Muscle layer of duodenum (tissue), 2 donors: ENCODE results near the gene INSYN1.
"Not testable (repeated sequence)": the region's sequence is repeated elsewhere in the genome, so short reads cannot be mapped to it uniquely, and the experiment has no call there.

Experiments
- H3K27ac ChIP-seq: one replicate; pipeline ENCODE4 v1.7.0; 2013; ENCODE audit warnings: mild to moderate bottlenecking, low read length
- H3K27me3 ChIP-seq: one replicate; pipeline ENCODE4 v1.7.0; 2013; ENCODE audit warnings: low read depth, mild to moderate bottlenecking, control low read depth, low read length
- H3K36me3 ChIP-seq, 2 donors: one replicate each; pipeline ENCODE4 v1.7.0; 2013; ENCODE audit warnings: low read length in 2 of 2, control low read depth in 1 of 2, mild to moderate bottlenecking in 1 of 2; ENCODE audit not compliant: insufficient read depth in 2 of 2, control insufficient read depth in 1 of 2
- H3K4me1 ChIP-seq, 2 donors: one replicate each; pipeline ENCODE4 v1.7.0; 2013; ENCODE audit warnings: low read length in 2 of 2, mild to moderate bottlenecking in 2 of 2, control low read depth in 1 of 2, moderate library complexity in 1 of 2; ENCODE audit not compliant: insufficient read depth in 2 of 2, control insufficient read depth in 1 of 2
- H3K4me3 ChIP-seq, 2 donors: one replicate each; pipeline ENCODE4 v1.7.0; 2013; ENCODE audit warnings: low read length in 2 of 2, low read depth in 1 of 2, mild to moderate bottlenecking in 1 of 2
- H3K9me3 ChIP-seq, 2 donors: one replicate each; pipeline ENCODE4 v1.7.0; 2013; ENCODE audit warnings: low read length in 2 of 2, control low read depth in 1 of 2, mild to moderate bottlenecking in 1 of 2; ENCODE audit not compliant: control insufficient read depth in 1 of 2
- donor health status: healthy.

The INSYN1 gene

DNA sequence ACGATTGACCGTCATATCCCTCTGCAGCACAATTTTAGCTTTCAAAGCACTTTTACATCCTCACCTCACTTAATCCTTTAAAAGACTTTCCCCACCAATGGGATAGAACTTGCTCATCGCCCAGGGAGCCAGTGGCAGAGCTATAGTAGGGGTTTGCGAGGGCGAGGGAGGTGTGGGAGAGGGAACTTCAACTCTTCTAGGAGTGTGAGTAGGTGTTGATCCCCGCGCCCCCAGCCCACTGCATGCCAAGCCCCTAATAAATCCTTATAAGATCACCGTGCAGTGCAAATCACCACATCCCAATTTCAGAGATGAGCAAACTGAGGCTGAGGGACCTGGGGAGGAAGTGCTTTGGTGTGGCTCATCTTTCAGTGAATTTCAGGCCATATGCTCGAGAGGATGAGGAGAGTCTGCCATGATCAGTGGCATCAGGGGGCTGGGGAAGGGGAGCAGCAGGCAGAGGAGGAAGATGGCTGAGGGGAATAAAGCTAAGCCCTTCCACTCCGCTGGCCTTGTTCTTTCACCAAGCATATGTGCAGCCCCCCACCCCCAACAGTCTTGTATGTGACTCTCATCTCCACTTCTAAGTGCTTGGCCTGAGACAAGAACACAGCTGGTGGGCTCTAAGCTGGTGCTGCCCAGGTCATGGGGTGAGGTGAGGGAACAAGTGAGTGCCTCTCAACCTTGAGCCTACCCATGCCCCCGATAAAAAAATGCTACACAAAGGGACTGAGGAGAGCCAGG lies 5.1 kb downstream of the INSYN1 start:
- no peaks in the 10 kb centered on the region for H3K9me3 ChIP-seq
- no peaks in the 10 kb centered on the region for H3K27me3 ChIP-seq
- no peaks in the 10 kb centered on the region for H3K36me3 ChIP-seq
- H3K4me1 ChIP-seq: peaks cover 0 to 19% of the 10 kb centered on the region in 2 donors
- H3K27ac ChIP-seq: no peak overlapping the region
- H3K4me3 ChIP-seq: no peak overlapping the region

DNA sequence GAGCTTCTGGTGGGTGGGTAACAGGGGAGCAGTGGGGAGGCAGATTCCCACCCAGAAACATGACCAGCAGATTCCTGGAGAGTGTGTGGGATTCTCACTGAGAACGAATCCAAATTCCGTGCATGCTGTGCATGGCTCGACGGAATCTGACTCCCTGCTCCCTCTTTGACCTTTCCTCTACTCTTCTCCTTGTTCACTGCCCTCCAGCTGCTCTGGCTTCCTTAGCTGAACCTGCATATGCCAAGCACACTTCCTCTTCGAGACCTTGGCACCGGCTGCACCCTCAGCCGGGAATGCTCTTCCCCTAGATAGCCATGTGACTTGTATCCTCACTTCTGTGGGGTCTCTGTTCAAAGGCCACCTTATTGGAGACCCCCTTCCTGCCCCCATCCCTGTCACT lies 6.3 kb downstream of the INSYN1 start:
- no peaks in the 10 kb centered on the region for H3K36me3 ChIP-seq
- H3K4me3 ChIP-seq: no peak overlapping the region
- peaks cover 0 to 16% of the 10 kb centered on the region in 2 donors for H3K4me1 ChIP-seq
- no peaks in the 10 kb centered on the region for H3K27me3 ChIP-seq
- H3K27ac ChIP-seq: no peak overlapping the region
- H3K9me3 ChIP-seq: no peaks in the 10 kb centered on the region

DNA sequence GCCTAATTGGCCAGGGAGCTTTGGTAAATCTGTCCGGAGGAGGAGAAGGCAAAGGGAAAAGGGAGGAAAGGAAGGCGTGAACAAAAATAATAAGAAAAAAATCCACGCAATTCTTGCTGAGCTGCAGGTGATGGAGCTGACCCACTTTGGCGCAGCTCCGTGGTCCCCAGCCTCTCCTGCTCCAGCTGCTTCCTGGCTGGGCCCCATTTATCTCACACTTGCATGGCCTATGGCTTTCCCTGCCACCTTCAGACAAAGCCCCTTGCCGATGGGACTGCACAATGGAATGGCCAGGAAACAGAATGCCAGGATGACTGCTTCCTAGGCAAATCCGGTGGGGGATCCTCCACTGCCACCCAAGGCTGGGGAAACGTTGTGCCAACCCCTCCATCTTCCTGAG lies 6.9 kb downstream of the INSYN1 start:
- Histone ChIP-seq H3K4me1 (peaks cover 0 to 14% of the 10 kb centered on the region in 2 donors), H3K9me3 (no peaks in the 10 kb centered on the region), H3K4me3 (no peak overlapping the region), H3K27ac (no peak overlapping the region), H3K27me3 (no peaks in the 10 kb centered on the region), H3K36me3 (no peaks in the 10 kb centered on the region)

DNA sequence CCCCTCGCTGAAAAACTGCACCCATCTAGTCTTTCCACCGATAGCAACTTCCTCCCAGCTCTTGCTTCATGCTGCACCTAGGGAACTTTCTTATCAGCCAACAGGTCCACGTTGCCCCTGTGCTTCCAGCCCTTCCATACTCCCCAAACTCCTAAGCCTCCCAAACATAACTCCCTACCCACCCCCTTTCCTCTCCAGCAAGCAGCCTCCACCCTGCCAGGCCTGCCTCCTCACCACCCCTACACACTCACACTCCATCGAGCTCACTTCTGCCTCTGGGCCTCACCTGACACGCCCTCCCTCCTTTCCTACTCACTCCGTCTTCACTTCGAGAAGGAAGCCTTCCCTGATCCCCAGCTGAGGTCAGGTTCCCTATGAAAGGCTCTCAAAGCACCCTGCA lies 8.1 kb downstream of the INSYN1 start:
- no peaks in the 10 kb centered on the region for H3K27me3 ChIP-seq
- peaks cover 0 to 2% of the 10 kb centered on the region in 2 donors for H3K36me3 ChIP-seq
- H3K27ac ChIP-seq: no peak overlapping the region
- no peaks in the 10 kb centered on the region for H3K9me3 ChIP-seq
- no peak overlapping the region for H3K4me3 ChIP-seq
- peaks cover 0 to 8% of the 10 kb centered on the region in 2 donors for H3K4me1 ChIP-seq

DNA sequence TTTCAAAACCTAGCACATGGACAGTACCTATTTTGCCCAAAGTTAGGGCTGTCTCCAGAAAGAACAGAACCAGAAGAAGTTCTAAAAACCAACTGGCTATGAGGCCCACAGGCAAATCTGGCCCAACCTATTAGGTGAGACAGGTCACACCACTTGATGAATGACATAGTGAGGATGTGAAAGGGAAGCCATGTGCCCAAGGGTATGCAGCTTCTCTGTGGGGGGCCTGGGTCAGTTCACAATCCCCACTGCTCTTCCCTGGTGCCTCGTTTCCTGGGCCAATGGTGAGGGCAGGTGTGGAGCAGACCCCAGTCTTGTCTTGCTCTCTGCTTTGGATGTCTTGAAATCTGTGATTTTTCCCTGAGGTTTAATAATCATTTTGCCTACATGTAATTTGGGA lies 8.9 kb downstream of the INSYN1 start:
- peaks cover 0 to 4% of the 10 kb centered on the region in 2 donors for H3K36me3 ChIP-seq
- H3K27ac ChIP-seq: no peak overlapping the region

DNA sequence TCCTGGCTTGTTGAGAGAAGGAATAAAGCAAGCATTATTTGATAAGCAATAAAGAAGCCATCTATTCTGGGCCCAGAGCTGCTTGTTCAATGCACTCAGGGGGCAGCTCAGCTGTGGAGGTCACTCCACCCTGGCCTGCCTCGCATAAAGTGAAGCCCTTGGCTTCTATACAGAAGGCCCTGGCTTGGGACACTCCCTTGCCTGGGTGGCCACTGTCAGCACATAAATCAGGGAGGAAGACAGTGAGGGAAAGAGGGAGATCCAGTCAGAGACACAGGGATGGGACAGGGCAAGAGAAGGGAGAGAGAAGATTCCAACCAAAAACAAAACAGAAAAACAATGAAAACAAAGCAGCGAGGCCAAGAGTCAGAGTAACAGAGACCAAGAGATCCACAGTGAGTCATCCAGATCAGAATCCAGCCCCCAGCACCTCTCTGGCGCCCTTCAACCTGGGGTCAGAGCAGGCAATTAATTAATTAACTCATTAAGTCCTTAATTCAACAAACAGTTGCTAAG lies 11.8 kb downstream of the INSYN1 start:
- H3K27me3 ChIP-seq: no peaks in the 10 kb centered on the region
- H3K27ac ChIP-seq: no peak overlapping the region
- H3K9me3 ChIP-seq: no peaks in the 10 kb centered on the region
- peaks cover 0 to 8% of the 10 kb centered on the region in 2 donors for H3K4me1 ChIP-seq
- H3K36me3 ChIP-seq: peaks cover 0 to 4% of the 10 kb centered on the region in 2 donors
- H3K4me3 ChIP-seq: no peak overlapping the region

More for the DNA sequence above, 8.9 kb downstream of the INSYN1 start:
- H3K4me3 ChIP-seq: no peak overlapping the region
- H3K27me3 ChIP-seq: no peaks in the 10 kb centered on the region
- no peaks in the 10 kb centered on the region for H3K9me3 ChIP-seq
- H3K4me1 ChIP-seq: peaks cover 0 to 8% of the 10 kb centered on the region in 2 donors

DNA sequence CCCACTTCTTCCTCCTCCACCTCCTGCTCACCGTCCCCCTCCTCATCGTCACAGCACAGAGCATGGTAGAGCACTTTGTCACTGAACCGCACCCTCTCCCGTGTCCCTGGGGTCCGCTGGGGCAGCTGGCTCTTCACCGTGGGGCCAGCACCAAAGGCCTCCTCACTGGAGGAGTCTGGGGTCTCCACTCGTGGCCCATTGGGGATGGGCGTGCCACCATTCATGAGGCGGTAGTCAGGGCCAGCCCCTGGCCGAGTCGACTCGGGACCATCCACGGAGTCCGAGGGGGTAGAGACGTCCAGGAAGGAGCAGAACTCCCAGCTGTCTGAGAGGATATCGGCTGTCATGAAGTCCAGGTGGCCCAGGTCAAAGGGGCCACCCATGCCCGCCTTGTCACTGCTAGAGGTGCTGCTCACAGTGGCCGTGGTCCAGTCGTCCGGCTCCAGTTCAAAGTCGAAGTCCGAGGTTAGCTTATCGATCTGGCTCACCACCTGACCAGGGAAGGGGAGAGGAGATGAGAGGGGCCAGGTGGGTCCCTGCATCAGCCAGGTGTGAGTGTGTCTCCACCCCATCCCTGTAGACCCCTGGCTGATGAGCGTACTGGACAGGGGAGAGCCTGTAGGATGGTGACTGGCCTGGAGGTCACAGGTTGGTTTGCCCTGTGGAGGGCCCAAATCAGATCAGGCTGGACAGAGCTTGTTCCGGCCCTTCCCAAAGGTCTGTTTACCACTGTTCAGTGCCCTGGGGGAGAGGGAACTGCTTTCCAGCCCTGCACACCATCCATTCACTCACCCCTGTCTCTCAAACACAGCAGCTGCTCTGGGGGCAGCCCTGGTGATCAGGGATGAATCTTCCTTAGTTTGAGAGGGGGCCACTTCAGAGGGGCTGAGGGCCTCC lies 12.8 kb downstream of the INSYN1 start:
- Histone ChIP-seq H3K27ac (no peak overlapping the region), H3K4me1 (peaks cover 0 to 8% of the 10 kb centered on the region in 2 donors), H3K9me3 (no peaks in the 10 kb centered on the region), H3K36me3 (peaks cover 0 to 4% of the 10 kb centered on the region in 2 donors), H3K4me3 (no peak overlapping the region), H3K27me3 (no peaks in the 10 kb centered on the region)

DNA sequence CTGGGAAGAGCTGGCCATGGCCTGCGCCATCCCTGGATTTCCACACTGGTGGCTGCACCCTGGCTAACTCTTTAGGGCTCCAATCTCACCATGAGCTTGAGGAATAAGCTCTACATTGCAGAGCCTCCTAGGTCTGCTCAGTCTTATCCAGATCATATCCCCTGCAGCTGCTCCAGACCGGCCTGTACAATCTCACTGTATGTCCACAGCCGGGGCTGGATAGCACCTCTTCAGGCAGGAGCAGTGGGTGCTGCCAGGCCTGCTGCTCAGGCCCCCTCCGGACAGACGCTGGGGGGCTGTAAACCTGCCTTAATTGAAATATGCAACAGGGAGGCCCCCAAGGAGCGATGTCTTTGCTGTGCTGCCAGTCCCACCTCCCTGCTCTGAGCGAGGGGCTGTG lies 15.6 kb downstream of the INSYN1 start:
- H3K4me3 ChIP-seq: no peak overlapping the region
- H3K9me3 ChIP-seq: no peaks in the 10 kb centered on the region
- no peaks in the 10 kb centered on the region for H3K27me3 ChIP-seq
- no peak overlapping the region for H3K27ac ChIP-seq
- no peaks in the 10 kb centered on the region for H3K4me1 ChIP-seq
- peaks cover 0 to 4% of the 10 kb centered on the region in 2 donors for H3K36me3 ChIP-seq

DNA sequence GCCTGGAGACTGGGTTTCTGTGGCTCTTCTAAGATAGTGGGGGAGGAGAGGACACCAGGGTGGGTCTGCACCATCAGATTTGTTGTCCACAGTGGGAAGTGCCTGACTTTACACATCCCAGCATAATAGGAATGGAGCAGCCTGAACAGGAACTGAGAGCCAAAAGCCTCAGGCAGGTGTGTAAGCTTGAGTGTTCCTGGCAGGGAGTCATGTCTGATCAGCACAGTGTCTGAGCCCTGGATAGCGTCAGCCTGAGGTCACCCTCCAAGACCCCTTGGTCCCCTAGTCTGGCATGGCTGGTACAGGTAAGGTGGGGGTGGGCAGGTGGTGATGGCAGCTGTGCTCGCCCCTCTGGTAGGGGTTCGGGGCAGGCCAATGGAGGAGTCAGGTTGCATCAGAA lies 20.2 kb downstream of the INSYN1 start:
- no peaks in the 10 kb centered on the region for H3K9me3 ChIP-seq
- no peak overlapping the region for H3K4me3 ChIP-seq
- no peaks in the 10 kb centered on the region for H3K4me1 ChIP-seq
- H3K27me3 ChIP-seq: no peaks in the 10 kb centered on the region
- H3K36me3 ChIP-seq: no peaks in the 10 kb centered on the region
- no peak overlapping the region for H3K27ac ChIP-seq

DNA sequence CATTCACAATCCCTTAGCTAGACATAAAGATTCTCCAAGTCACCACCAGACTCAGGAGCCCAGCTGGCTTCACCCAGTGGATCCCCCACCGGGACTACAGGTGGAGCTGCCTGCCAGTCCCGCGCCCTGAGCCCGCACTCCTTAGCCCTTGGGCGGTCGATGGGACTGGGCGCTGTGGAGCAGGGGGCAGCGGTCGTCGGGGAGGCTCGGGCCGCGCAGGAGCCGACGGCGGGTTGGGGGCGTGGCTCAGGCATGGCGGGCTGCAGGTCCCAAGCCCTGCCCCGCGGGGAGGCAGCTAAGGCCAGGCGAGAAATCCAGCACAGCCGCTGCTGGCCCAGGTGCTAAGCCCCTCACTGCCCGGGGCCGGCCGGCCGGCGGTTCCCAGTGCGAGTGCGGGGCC lies 21.1 kb downstream of the INSYN1 start:
- not testable (repeated sequence) for H3K4me1 ChIP-seq, H3K27ac ChIP-seq, H3K4me3 ChIP-seq

DNA sequence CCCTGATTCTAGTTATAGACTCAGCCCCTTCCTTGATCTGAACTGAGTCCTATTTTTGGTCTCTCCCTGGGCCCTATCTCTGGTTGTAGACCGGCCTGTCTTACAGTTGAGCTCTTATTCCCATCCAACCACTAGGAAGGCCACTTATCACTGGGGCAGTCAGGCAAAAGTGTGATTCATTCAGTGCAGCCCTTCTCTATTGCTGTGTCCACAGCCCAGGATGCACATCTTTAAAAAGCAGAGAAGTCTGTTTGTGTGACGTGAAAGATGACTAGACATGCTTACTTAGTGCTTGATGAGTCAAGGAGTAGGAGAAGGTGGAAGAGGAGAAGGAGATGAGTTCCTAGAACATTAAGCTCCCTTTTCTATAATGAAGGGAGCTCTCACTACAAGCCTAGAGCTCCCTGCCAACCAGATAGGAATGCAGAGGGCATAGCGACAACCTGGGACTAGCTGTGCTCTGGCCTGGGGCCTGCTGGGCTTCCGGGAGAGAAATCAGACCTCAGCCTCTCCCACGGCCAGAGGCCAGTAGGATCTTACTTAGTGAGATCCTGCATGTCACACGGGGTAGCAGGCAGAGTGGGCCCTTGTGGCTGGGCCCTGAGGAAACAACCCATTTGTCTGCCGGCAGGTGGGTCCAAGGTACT lies 25.7 kb downstream of the INSYN1 start:
- no peaks in the 10 kb centered on the region for H3K4me1 ChIP-seq
- no peak overlapping the region for H3K27ac ChIP-seq
- H3K9me3 ChIP-seq: no peaks in the 10 kb centered on the region
- no peaks in the 10 kb centered on the region for H3K27me3 ChIP-seq
- H3K36me3 ChIP-seq: no peaks in the 10 kb centered on the region
- H3K4me3 ChIP-seq: no peak overlapping the region

More for the DNA sequence above, 21.1 kb downstream of the INSYN1 start:
- H3K9me3 ChIP-seq, H3K36me3 ChIP-seq, H3K27me3 ChIP-seq: not testable (repeated sequence)
